ENCODE data around the gene TRABD2B. TPM values are rescaled to one million over a fixed set of nuclear protein-coding genes. Genes with fewer than 3 reads are reported as not detected.

The TRABD2B gene
- polyA plus RNA-seq, 1 of the 3 experiments (the other 2 are of a cell fraction) = 0.03 TPM

DNA sequence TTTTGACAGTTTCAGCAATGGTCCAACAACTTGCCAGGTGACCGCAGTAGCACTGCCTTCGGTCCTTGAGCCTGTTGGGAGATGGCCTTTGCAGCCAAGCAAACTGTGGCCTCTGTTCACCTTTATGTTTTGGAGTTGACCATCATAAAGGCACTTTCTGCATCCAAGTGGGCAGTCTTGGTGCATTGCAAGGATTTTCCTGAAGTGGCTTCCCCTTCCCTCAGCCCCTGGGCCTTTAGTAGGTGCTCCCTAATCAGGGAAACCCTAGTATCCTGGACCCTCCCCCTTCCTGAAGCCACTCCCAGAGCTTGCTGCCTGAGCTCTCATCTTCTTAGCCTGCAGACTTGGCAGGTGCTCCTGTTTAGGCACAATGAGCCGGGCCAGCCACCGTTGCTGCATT lies 140.2 kb downstream of the TRABD2B start:
- no peaks in the 10 kb centered on the region for H3K79me2 ChIP-seq (ENCODE audit: insufficient read depth)
- no peaks in the 10 kb centered on the region for H3K4me1 ChIP-seq (ENCODE audit: control insufficient read depth in 1 of 2, insufficient read depth in 2 of 2, low read depth in 1 of 2, low read length in 1 of 2)
- no peak overlapping the region for H3K4me2 ChIP-seq
- H3K9ac ChIP-seq = no peak overlapping the region
- H3K27me3 ChIP-seq (ENCODE audit: insufficient read depth) = no peaks in the 10 kb centered on the region
- ChIA-PET POLR2A (no interaction called here), CTCF (interaction anchor here (1.1 to 1.3 kb wide), 2 partner anchors 13 to 44 kb away, joined by 3 to 4 read pairs; no protein-coding TSS in a partner anchor)
- no peaks in the 10 kb centered on the region for H4K20me1 ChIP-seq (ENCODE audit: insufficient read depth)
- TF ChIP-seq FOXJ3 (CRISPR knock-in tag; IDR thresholded peaks at IDR 0.05) (no peak), TEAD4 (IDR thresholded peaks at IDR 0.05; ENCODE audit: borderline replicate concordance, insufficient read depth) (no peak), NFIC (IDR thresholded peaks at IDR 0.05; ENCODE audit: borderline replicate concordance) (no peak), NRF1 (IDR thresholded peaks at IDR 0.05; ENCODE audit: low read depth, low read length) (no peak), RXRA (IDR thresholded peaks at IDR 0.05; ENCODE audit: borderline replicate concordance, low read depth) (no peak), YY1 (IDR thresholded peaks at IDR 0.05; ENCODE audit: low read depth) (no peak), POLR2AphosphoS5 (IDR thresholded peaks at IDR 0.05; ENCODE audit: low read depth, low read length) (no peak)
- TF ChIP-seq, protein P1, sequence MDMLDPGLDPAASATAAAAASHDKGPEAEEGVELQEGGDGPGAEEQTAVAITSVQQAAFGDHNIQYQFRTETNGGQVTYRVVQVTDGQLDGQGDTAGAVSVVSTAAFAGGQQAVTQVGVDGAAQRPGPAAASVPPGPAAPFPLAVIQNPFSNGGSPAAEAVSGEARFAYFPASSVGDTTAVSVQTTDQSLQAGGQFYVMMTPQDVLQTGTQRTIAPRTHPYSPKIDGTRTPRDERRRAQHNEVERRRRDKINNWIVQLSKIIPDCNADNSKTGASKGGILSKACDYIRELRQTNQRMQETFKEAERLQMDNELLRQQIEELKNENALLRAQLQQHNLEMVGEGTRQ (IDR thresholded peaks at IDR 0.05; ENCODE audit: borderline replicate concordance, low read depth, low read length) = no peak
- TF ChIP-seq, protein P2, sequence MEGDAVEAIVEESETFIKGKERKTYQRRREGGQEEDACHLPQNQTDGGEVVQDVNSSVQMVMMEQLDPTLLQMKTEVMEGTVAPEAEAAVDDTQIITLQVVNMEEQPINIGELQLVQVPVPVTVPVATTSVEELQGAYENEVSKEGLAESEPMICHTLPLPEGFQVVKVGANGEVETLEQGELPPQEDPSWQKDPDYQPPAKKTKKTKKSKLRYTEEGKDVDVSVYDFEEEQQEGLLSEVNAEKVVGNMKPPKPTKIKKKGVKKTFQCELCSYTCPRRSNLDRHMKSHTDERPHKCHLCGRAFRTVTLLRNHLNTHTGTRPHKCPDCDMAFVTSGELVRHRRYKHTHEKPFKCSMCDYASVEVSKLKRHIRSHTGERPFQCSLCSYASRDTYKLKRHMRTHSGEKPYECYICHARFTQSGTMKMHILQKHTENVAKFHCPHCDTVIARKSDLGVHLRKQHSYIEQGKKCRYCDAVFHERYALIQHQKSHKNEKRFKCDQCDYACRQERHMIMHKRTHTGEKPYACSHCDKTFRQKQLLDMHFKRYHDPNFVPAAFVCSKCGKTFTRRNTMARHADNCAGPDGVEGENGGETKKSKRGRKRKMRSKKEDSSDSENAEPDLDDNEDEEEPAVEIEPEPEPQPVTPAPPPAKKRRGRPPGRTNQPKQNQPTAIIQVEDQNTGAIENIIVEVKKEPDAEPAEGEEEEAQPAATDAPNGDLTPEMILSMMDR (IDR thresholded peaks at IDR 0.05) = no peak
- TF ChIP-seq, protein P3, sequence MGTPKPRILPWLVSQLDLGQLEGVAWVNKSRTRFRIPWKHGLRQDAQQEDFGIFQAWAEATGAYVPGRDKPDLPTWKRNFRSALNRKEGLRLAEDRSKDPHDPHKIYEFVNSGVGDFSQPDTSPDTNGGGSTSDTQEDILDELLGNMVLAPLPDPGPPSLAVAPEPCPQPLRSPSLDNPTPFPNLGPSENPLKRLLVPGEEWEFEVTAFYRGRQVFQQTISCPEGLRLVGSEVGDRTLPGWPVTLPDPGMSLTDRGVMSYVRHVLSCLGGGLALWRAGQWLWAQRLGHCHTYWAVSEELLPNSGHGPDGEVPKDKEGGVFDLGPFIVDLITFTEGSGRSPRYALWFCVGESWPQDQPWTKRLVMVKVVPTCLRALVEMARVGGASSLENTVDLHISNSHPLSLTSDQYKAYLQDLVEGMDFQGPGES (IDR thresholded peaks at IDR 0.05; ENCODE audit: low read depth, low read length) = no peak
- no peak overlapping the region for H2AFZ ChIP-seq (ENCODE audit: low read depth)
- H3K9me3 ChIP-seq = no peaks in the 10 kb centered on the region
- no peak overlapping the region for H3K4me3 ChIP-seq (ENCODE audit: low read depth in 2 of 2, low read length in 1 of 2)
- no peak overlapping the region for H3K27ac ChIP-seq (ENCODE audit: low read depth in 2 of 2, low read length in 1 of 2)
- H3K36me3 ChIP-seq (replicated peaks in 1 of 2; ENCODE audit: control insufficient read depth in 1 of 2, insufficient read depth in 2 of 2, low read length in 1 of 2) = no peaks in the 10 kb centered on the region
- no peaks in the 10 kb centered on the region for H3K9me2 ChIP-seq
- H3F3A ChIP-seq (replicated peaks; ENCODE audit: insufficient read depth) = no peaks in the 10 kb centered on the region
- no peak for DNase-seq
- 83% methylated on average over 2 of the region's 4 CpGs for WGBS (ENCODE audit: low lambda C conversion rate)

DNA sequence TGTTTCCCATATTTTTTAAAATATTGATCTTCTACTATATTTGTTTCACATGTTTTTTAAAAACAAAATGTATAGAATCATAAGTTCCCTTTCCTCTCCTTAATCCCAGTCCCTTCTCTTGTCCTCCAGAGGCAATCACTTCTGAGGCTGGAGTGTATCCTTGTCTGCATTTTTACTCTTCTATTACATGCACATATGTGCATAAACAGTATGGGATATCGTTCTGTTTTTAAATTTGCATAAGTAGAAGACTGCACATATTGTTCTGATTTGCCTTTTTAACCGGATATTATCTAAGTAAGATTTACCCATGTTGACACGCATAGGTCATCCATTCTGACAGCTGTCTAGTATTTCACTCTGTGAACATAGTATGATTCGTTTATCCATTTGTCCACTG lies 142.0 kb downstream of the TRABD2B start:
- no peak overlapping the region for H3K27ac ChIP-seq (ENCODE audit: low read depth in 2 of 2, low read length in 1 of 2)
- H2AFZ ChIP-seq (ENCODE audit: low read depth) = no peak overlapping the region
- H3K9me3 ChIP-seq = no peaks in the 10 kb centered on the region
- H3K36me3 ChIP-seq (replicated peaks in 1 of 2; ENCODE audit: control insufficient read depth in 1 of 2, insufficient read depth in 2 of 2, low read length in 1 of 2) = no peaks in the 10 kb centered on the region
- H3K27me3 ChIP-seq (ENCODE audit: insufficient read depth) = no peaks in the 10 kb centered on the region
- H3K4me1 ChIP-seq (ENCODE audit: control insufficient read depth in 1 of 2, insufficient read depth in 2 of 2, low read depth in 1 of 2, low read length in 1 of 2) = peaks cover 0 to 2% of the 10 kb centered on the region in 2 experiments; a peak in 1 of 4 replicates
- H4K20me1 ChIP-seq (ENCODE audit: insufficient read depth) = no peaks in the 10 kb centered on the region
- POLR2A ChIA-PET = no interaction called here
- CTCF ChIA-PET = interaction anchor here (1.2 kb wide), 1 partner anchor 206 kb away, joined by 3 read pairs; no protein-coding TSS in a partner anchor
- no peak overlapping the region for H3K4me2 ChIP-seq
- H3K9me2 ChIP-seq = no peaks in the 10 kb centered on the region
- 48% methylated on average over 4 of the region's 4 CpGs for WGBS (ENCODE audit: low lambda C conversion rate)
- no peak for TF ChIP-seq YY1 (IDR thresholded peaks at IDR 0.05; ENCODE audit: low read depth)
- no peak for TF ChIP-seq SIN3A (IDR thresholded peaks at IDR 0.05; ENCODE audit: borderline replicate concordance, low read depth, low read length)
- TF ChIP-seq, protein P1 (IDR thresholded peaks at IDR 0.05; ENCODE audit: borderline replicate concordance, low read depth, low read length) = no peak
- no peak for TF ChIP-seq TAF1 (IDR thresholded peaks at IDR 0.05; ENCODE audit: borderline replicate concordance, low read depth, low read length)
- TF ChIP-seq MEF2A (IDR thresholded peaks at IDR 0.05; ENCODE audit: borderline replicate concordance, low read depth) = no peak
- TF ChIP-seq, protein P2 (IDR thresholded peaks at IDR 0.05) = no peak
- TF ChIP-seq RFX5 (IDR thresholded peaks at IDR 0.05; ENCODE audit: low read length) = no peak
- TF ChIP-seq TCF12 (IDR thresholded peaks at IDR 0.05) = no peak
- TF ChIP-seq, protein P4, sequence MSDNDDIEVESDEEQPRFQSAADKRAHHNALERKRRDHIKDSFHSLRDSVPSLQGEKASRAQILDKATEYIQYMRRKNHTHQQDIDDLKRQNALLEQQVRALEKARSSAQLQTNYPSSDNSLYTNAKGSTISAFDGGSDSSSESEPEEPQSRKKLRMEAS (IDR thresholded peaks at IDR 0.05; ENCODE audit: low read depth) = no peak
- TF ChIP-seq CHD2 (IDR thresholded peaks at IDR 0.05; ENCODE audit: low read length, partially characterized antibody) = no peak
- TF ChIP-seq RXRA (IDR thresholded peaks at IDR 0.05; ENCODE audit: borderline replicate concordance, low read depth) = no peak
- H3K4me3 ChIP-seq (ENCODE audit: low read depth in 2 of 2, low read length in 1 of 2) = no peak overlapping the region
- H3K79me2 ChIP-seq (ENCODE audit: insufficient read depth) = no peaks in the 10 kb centered on the region
- H3F3A ChIP-seq (replicated peaks; ENCODE audit: insufficient read depth) = no peaks in the 10 kb centered on the region
- no peak overlapping the region for H3K9ac ChIP-seq
- DNase-seq = no peak

Measured in SK-N-SH (cell line).